ENCODE data around the gene CDC6. TPM values are rescaled to one million over a fixed set of nuclear protein-coding genes. Genes with fewer than 3 reads are reported as not detected.
A peak's percentile ranks its signal among the peaks of the same experiment; 100 is the strongest.

Gene CDC6
- total RNA-seq, 4 donors from 2014 or later = 0.27 to 0.75 (median 0.66) TPM; not detected in 1

- no peak for TF ChIP-seq CTCF (IDR thresholded peaks at IDR 0.05 in 4 of 5, conservative IDR thresholded peaks at IDR 0.05 in 1 of 5)
- peak; percentile 86 to 91 for TF ChIP-seq POLR2A (IDR thresholded peaks at IDR 0.05)
- Histone ChIP-seq H3K27me3 (no peaks in the 10 kb centered on the region), H3K9me3 (no peaks in the 10 kb centered on the region), H3K4me1 (peaks cover 75 to 86% of the 10 kb centered on the region in 2 donors), H3K4me3 (peak overlapping the region; percentile 70 to 81 (median 76)), H3K36me3 (no peaks in the 10 kb centered on the region), H3K27ac (peak overlapping the region; percentile 95 to 100 (median 98))
- ATAC-seq (peak; percentile 77), DNase-seq (peak; percentile 91 to 97)
- in situ Hi-C loops (cut with MboI; ENCODE audit: low sequenced_read_pairs in 4 of 4) (no loop called here), intact Hi-C loops (cut with DNase I; ENCODE audit: low total_unique reads) (loop anchor here (1.0 to 10.0 kb wide), 3 partner anchors 20 to 1146 kb away; partner anchors contain the start of genes CACNB1 and MSL1)
Observed at GRCh38 chr17:40340880-40341807, 53.5 kb downstream of the CDC6 start.

- H3K9me3 ChIP-seq = no peaks in the 10 kb centered on the region
- DNase-seq (peak; percentile 72 to 73), ATAC-seq (peak; percentile 19 to 40)
- H3K4me3 ChIP-seq = peak overlapping the region; percentile 70 to 81 (median 76)
- peaks cover 78 to 86% of the 10 kb centered on the region in 2 donors for H3K4me1 ChIP-seq
- in situ Hi-C loops (cut with MboI; ENCODE audit: low sequenced_read_pairs in 4 of 4) (no loop called here), intact Hi-C loops (cut with DNase I; ENCODE audit: low total_unique reads) (loop anchor here (1.0 to 10.0 kb wide), 3 partner anchors 21 to 1147 kb away; partner anchors contain the start of genes CACNB1 and MSL1)
- peak overlapping the region; percentile 95 to 100 (median 98) for H3K27ac ChIP-seq
- H3K36me3 ChIP-seq = no peaks in the 10 kb centered on the region
- TF ChIP-seq POLR2A (IDR thresholded peaks at IDR 0.05) (no peak), CTCF (IDR thresholded peaks at IDR 0.05 in 4 of 5, conservative IDR thresholded peaks at IDR 0.05 in 1 of 5) (no peak)
- no peaks in the 10 kb centered on the region for H3K27me3 ChIP-seq
Observed at GRCh38 chr17:40341808-40342503, 54.3 kb downstream of the CDC6 start.

GRCh38 chr17:40342504-40343218 lies 55.0 kb downstream of the CDC6 start:
- H3K4me1 ChIP-seq = peaks cover 83 to 86% of the 10 kb centered on the region in 2 donors
- no peaks in the 10 kb centered on the region for H3K36me3 ChIP-seq
- no peak for TF ChIP-seq CTCF (IDR thresholded peaks at IDR 0.05 in 4 of 5, conservative IDR thresholded peaks at IDR 0.05 in 1 of 5)
- TF ChIP-seq POLR2A (IDR thresholded peaks at IDR 0.05) = no peak
- H3K27me3 ChIP-seq = no peaks in the 10 kb centered on the region
- DNase-seq (no peak), ATAC-seq (no peak)
- in situ Hi-C loops (cut with MboI; ENCODE audit: low sequenced_read_pairs in 4 of 4) = no loop called here
- no peaks in the 10 kb centered on the region for H3K9me3 ChIP-seq
- intact Hi-C loops (cut with DNase I; ENCODE audit: low total_unique reads) = loop anchor here (5.0 to 10.0 kb wide), 2 partner anchors 220 to 1148 kb away; partner anchors contain the start of genes CACNB1 and MSL1
- peak overlapping the region; percentile 70 to 81 (median 76) for H3K4me3 ChIP-seq
- peak overlapping the region; percentile 95 to 100 (median 98) for H3K27ac ChIP-seq

Data from gastrocnemius medialis (tissue), 4 donors.